ENCODE data around the gene SACM1L. TPM values are rescaled to one million over a fixed set of nuclear protein-coding genes. Genes with fewer than 3 reads are reported as not detected.
"Not testable (repeated sequence)": the region's sequence is repeated elsewhere in the genome, so short reads cannot be mapped to it uniquely, and the experiment has no call there.

SACM1L gene
- total RNA-seq, 1 donor from 2014 or later: 44.1 TPM

GRCh38 chr3:45693941-45694521, 4.8 kb downstream of the SACM1L start:
- Mint-ChIP-seq H3K4me1 (peaks cover 28% of the 10 kb centered on the region), H3K36me3 (ENCODE audit: low read depth) (peaks cover 4% of the 10 kb centered on the region), H3K27me3 (ENCODE audit: low read depth) (peaks cover 2% of the 10 kb centered on the region), H3K4me3 (no peak overlapping the region), H3K27ac (ENCODE audit: unreplicated experiment) (no peak overlapping the region), H3K9me3 (peaks cover under 1% of the 10 kb centered on the region)
- DNase-seq (ENCODE audit: low read depth, low spot score): no peak
- peak; percentile 35 for TF ChIP-seq CTCF (conservative IDR thresholded peaks at IDR 0.05)

GRCh38 chr3:45695166-45695565, 6.0 kb downstream of the SACM1L start:
- not testable (repeated sequence) for H3K36me3 Mint-ChIP-seq (ENCODE audit: low read depth); H3K4me3 Mint-ChIP-seq; H3K27ac Mint-ChIP-seq (ENCODE audit: unreplicated experiment); H3K9me3 Mint-ChIP-seq; DNase-seq (ENCODE audit: low read depth, low spot score); H3K27me3 Mint-ChIP-seq (ENCODE audit: low read depth)
- peaks cover 24% of the 10 kb centered on the region for H3K4me1 Mint-ChIP-seq

- Mint-ChIP-seq H3K4me3 (no peak overlapping the region), H3K36me3 (ENCODE audit: low read depth) (peaks cover 2% of the 10 kb centered on the region), H3K4me1 (peaks cover 9% of the 10 kb centered on the region), H3K27ac (ENCODE audit: unreplicated experiment) (no peak overlapping the region), H3K9me3 (no peaks in the 10 kb centered on the region), H3K27me3 (ENCODE audit: low read depth) (no peaks in the 10 kb centered on the region)
- TF ChIP-seq CTCF (conservative IDR thresholded peaks at IDR 0.05): no peak
- no peak for DNase-seq (ENCODE audit: low read depth, low spot score)
These were observed 11.4 kb downstream of the SACM1L start for GRCh38 chr3:45700570-45701073.

GRCh38 chr3:45701172-45701867, 12.1 kb downstream of the SACM1L start:
- no peak for DNase-seq (ENCODE audit: low read depth, low spot score)
- Mint-ChIP-seq H3K27ac (ENCODE audit: unreplicated experiment) (no peak overlapping the region), H3K4me3 (no peak overlapping the region), H3K4me1 (peaks cover 9% of the 10 kb centered on the region), H3K27me3 (ENCODE audit: low read depth) (no peaks in the 10 kb centered on the region), H3K9me3 (no peaks in the 10 kb centered on the region), H3K36me3 (ENCODE audit: low read depth) (peaks cover 2% of the 10 kb centered on the region)
- no peak for TF ChIP-seq CTCF (conservative IDR thresholded peaks at IDR 0.05)

- Mint-ChIP-seq H3K9me3 (no peaks in the 10 kb centered on the region), H3K27me3 (ENCODE audit: low read depth) (no peaks in the 10 kb centered on the region), H3K27ac (ENCODE audit: unreplicated experiment) (no peak overlapping the region), H3K36me3 (ENCODE audit: low read depth) (peaks cover 5% of the 10 kb centered on the region), H3K4me3 (no peak overlapping the region), H3K4me1 (peaks cover 9% of the 10 kb centered on the region)
- no peak for TF ChIP-seq CTCF (conservative IDR thresholded peaks at IDR 0.05)
- DNase-seq (ENCODE audit: low read depth, low spot score): no peak
These were observed 15.2 kb downstream of the SACM1L start for GRCh38 chr3:45704301-45704943.
